Measurements from ENCODE around the gene PFKFB3. TPM values are rescaled to one million over a fixed set of nuclear protein-coding genes. Genes with fewer than 3 reads are reported as not detected.

PFKFB3 gene
- total RNA-seq, 1 donor from 2014 or later: 64.5 TPM

GRCh38 chr10:6259153-6259552 lies 56.4 kb downstream of the PFKFB3 start:
- peaks cover 24% of the 10 kb centered on the region for H3K4me1 Mint-ChIP-seq (ENCODE audit: low read depth)

GRCh38 chr10:6260843-6261242 lies 58.1 kb downstream of the PFKFB3 start:
- Mint-ChIP-seq H3K9me3 (ENCODE audit: low read depth) (peaks cover 27% of the 10 kb centered on the region), H3K36me3 (ENCODE audit: insufficient read depth) (peaks cover 18% of the 10 kb centered on the region)
- no peak for DNase-seq (ENCODE audit: low spot score, unreplicated experiment)

More at GRCh38 chr10:6259153-6259552, 56.4 kb downstream of the PFKFB3 start:
- H3K27ac Mint-ChIP-seq: no peak overlapping the region
- no peak overlapping the region for H3K4me3 Mint-ChIP-seq (ENCODE audit: low read depth)
- no peaks in the 10 kb centered on the region for H3K27me3 Mint-ChIP-seq
- H3K9me3 Mint-ChIP-seq (ENCODE audit: low read depth): peaks cover 27% of the 10 kb centered on the region
- H3K36me3 Mint-ChIP-seq (ENCODE audit: insufficient read depth): peaks cover 20% of the 10 kb centered on the region
- TF ChIP-seq CTCF (IDR thresholded peaks at IDR 0.05; ENCODE audit: unreplicated experiment): no peak
- no peak for DNase-seq (ENCODE audit: low spot score, unreplicated experiment)

GRCh38 chr10:6267941-6268340 lies 65.2 kb downstream of the PFKFB3 start:
- H3K27me3 Mint-ChIP-seq: no peaks in the 10 kb centered on the region
- no peaks in the 10 kb centered on the region for H3K9me3 Mint-ChIP-seq (ENCODE audit: low read depth)
- TF ChIP-seq CTCF (IDR thresholded peaks at IDR 0.05; ENCODE audit: unreplicated experiment): no peak
- H3K36me3 Mint-ChIP-seq (ENCODE audit: insufficient read depth): peaks cover 1% of the 10 kb centered on the region
- H3K4me3 Mint-ChIP-seq (ENCODE audit: low read depth): no peak overlapping the region
- no peak for DNase-seq (ENCODE audit: low spot score, unreplicated experiment)
- H3K27ac Mint-ChIP-seq: no peak overlapping the region
- peaks cover 23% of the 10 kb centered on the region for H3K4me1 Mint-ChIP-seq (ENCODE audit: low read depth)

More at GRCh38 chr10:6260843-6261242, 58.1 kb downstream of the PFKFB3 start:
- Mint-ChIP-seq H3K4me3 (ENCODE audit: low read depth) (no peak overlapping the region), H3K4me1 (ENCODE audit: low read depth) (peaks cover 21% of the 10 kb centered on the region), H3K27me3 (no peaks in the 10 kb centered on the region), H3K27ac (no peak overlapping the region)
- no peak for TF ChIP-seq CTCF (IDR thresholded peaks at IDR 0.05; ENCODE audit: unreplicated experiment)

GRCh38 chr10:6269432-6269831 lies 66.7 kb downstream of the PFKFB3 start:
- H3K27ac Mint-ChIP-seq: no peak overlapping the region
- no peaks in the 10 kb centered on the region for H3K27me3 Mint-ChIP-seq
- DNase-seq (ENCODE audit: low spot score, unreplicated experiment): no peak
- H3K4me1 Mint-ChIP-seq (ENCODE audit: low read depth): peaks cover 25% of the 10 kb centered on the region
- no peak overlapping the region for H3K4me3 Mint-ChIP-seq (ENCODE audit: low read depth)
- peaks cover 1% of the 10 kb centered on the region for H3K36me3 Mint-ChIP-seq (ENCODE audit: insufficient read depth)
- no peak for TF ChIP-seq CTCF (IDR thresholded peaks at IDR 0.05; ENCODE audit: unreplicated experiment)
- no peaks in the 10 kb centered on the region for H3K9me3 Mint-ChIP-seq (ENCODE audit: low read depth)

- Mint-ChIP-seq H3K27ac (no peak overlapping the region), H3K9me3 (ENCODE audit: low read depth) (no peaks in the 10 kb centered on the region), H3K4me1 (ENCODE audit: low read depth) (peaks cover 29% of the 10 kb centered on the region), H3K36me3 (ENCODE audit: insufficient read depth) (peaks cover 1% of the 10 kb centered on the region), H3K27me3 (no peaks in the 10 kb centered on the region), H3K4me3 (ENCODE audit: low read depth) (no peak overlapping the region)
- no peak for TF ChIP-seq CTCF (IDR thresholded peaks at IDR 0.05; ENCODE audit: unreplicated experiment)
- DNase-seq (ENCODE audit: low spot score, unreplicated experiment): no peak
Observed at GRCh38 chr10:6269953-6270867, 67.5 kb downstream of the PFKFB3 start.

Measured in progenitor cell of endocrine pancreas (in vitro differentiated cells).